Right cardiac atrium (tissue), 5 donors: ENCODE results near the gene GPHN. TPM values are rescaled to one million over a fixed set of nuclear protein-coding genes. Genes with fewer than 3 reads are reported as not detected.
A peak's percentile ranks its signal among the peaks of the same experiment; 100 is the strongest.

ENCODE experiments used
- ATAC-seq, 2 donors: fragments of 200-7000 bp; cut with Tn5 transposase; one replicate each; pipeline versions ENCODE4 v1.8.0 to v1.9.1; 2020; ENCODE audit warnings: moderate library complexity in 2 of 2, mild to moderate bottlenecking in 1 of 2
- DNase-seq, 3 donors: peaks; one replicate each; pipeline ENCODE4 v3.0.0-alpha.2; 2020
- H3K27ac ChIP-seq: one replicate; pipeline ENCODE4 v1.5.1; 2013; ENCODE audit warnings: mild to moderate bottlenecking, low read length, control low read depth, moderate library complexity
- H3K27me3 ChIP-seq: one replicate; pipeline ENCODE4 v1.6.1; 2013; ENCODE audit not compliant: control insufficient read depth, insufficient read depth
- H3K4me1 ChIP-seq: one replicate; pipeline ENCODE4 v1.6.1; 2013; ENCODE audit warnings: low read length; ENCODE audit not compliant: control insufficient read depth, insufficient read depth
- H3K4me3 ChIP-seq: one replicate; pipeline ENCODE4 v1.5.1; 2013; ENCODE audit warnings: low read length, control low read depth
- H3K9me3 ChIP-seq: one replicate; pipeline ENCODE4 v1.6.1; 2013; ENCODE audit warnings: low read length; ENCODE audit not compliant: control insufficient read depth
- WGBS: extraction: QIAGEN DNeasy Blood & Tissue Kit; methylation state at CpG from one replicate; pipeline ENCODE4 v1.1.7; 2013; 5-methylcytosine and 5-hydroxymethylcytosine counted together
- intact Hi-C, 4 donors: fragments of 100-400 bp; cut with DNase I; formaldehyde crosslinking; loops; one replicate each; pipeline versions ENCODE4 v1.11.0 to v1.14.0; 2022 to 2023
- polyA plus RNA-seq: library from polyadenylated mRNA; stranded (reverse); fragments of 200-250 nt; gene quantifications from one replicate; pipeline ENCODE4 v1.2.3, GENCODE V29; 2013
- total RNA-seq, 4 donors: library from RNA; stranded (reverse); fragmentation: NEBNext Ultra II Directional; extraction: Animal tissue kit (Norgen Biotek cat#: 25700); gene quantifications; one replicate each; pipeline ENCODE4 v1.2.1, GENCODE V29; 2021
- donor health status: healthy with polysubstance abuse.
- donor health status: DM: no; HTN: yes; CAD: no.
- donor health status: DM: no; HTN: no; CAD: no.
- donor health status: DM: no; HTN: yes; CAD: no; lungs with severe emphysema.
- donor health status: DM: yes; HTN: yes; CAD: no.

Gene GPHN
- total and polyA plus RNA-seq, 5 donors: 16.0 to 25.4 (median 23.0) TPM

GRCh38 chr14:66959437-66960050, 451.6 kb downstream of the GPHN start:
- no peak overlapping the region for H3K4me3 ChIP-seq
- no peaks in the 10 kb centered on the region for H3K27me3 ChIP-seq
- WGBS: 81% methylated on average over 3 of the region's 3 CpGs
- H3K9me3 ChIP-seq: no peaks in the 10 kb centered on the region
- H3K27ac ChIP-seq: no peak overlapping the region
- no peaks in the 10 kb centered on the region for H3K4me1 ChIP-seq
- no peak for ATAC-seq
- intact Hi-C loops: no loop called here
- no peak for DNase-seq

- Histone ChIP-seq H3K4me3 (no peak overlapping the region), H3K9me3 (no peaks in the 10 kb centered on the region), H3K27ac (no peak overlapping the region), H3K4me1 (no peaks in the 10 kb centered on the region), H3K27me3 (no peaks in the 10 kb centered on the region)
- ATAC-seq: no peak
- intact Hi-C loops: no loop called here
- DNase-seq: no peak
Measured at GRCh38 chr14:66965831-66966230, 457.9 kb downstream of the GPHN start.

- Histone ChIP-seq H3K4me1 (no peaks in the 10 kb centered on the region), H3K27me3 (no peaks in the 10 kb centered on the region), H3K4me3 (no peak overlapping the region), H3K9me3 (no peaks in the 10 kb centered on the region), H3K27ac (no peak overlapping the region)
- ATAC-seq: no peak
- 100% methylated on average over 1 of the region's 1 CpG for WGBS
- intact Hi-C loops: no loop called here
- no peak for DNase-seq
Measured at GRCh38 chr14:66972469-66972868, 464.5 kb downstream of the GPHN start.

GRCh38 chr14:66974397-66975025, 466.6 kb downstream of the GPHN start:
- no peak overlapping the region for H3K27ac ChIP-seq
- no peaks in the 10 kb centered on the region for H3K9me3 ChIP-seq
- no peak overlapping the region for H3K4me3 ChIP-seq
- H3K4me1 ChIP-seq: no peaks in the 10 kb centered on the region
- ATAC-seq (no peak), DNase-seq (no peak)
- intact Hi-C loops: no loop called here
- no peaks in the 10 kb centered on the region for H3K27me3 ChIP-seq

GRCh38 chr14:66975251-66975650, 467.3 kb downstream of the GPHN start:
- intact Hi-C loops: no loop called here
- DNase-seq (no peak), ATAC-seq (no peak)
- H3K27me3 ChIP-seq: no peaks in the 10 kb centered on the region
- H3K27ac ChIP-seq: no peak overlapping the region
- H3K4me3 ChIP-seq: no peak overlapping the region
- WGBS: 93% methylated on average over 2 of the region's 2 CpGs
- no peaks in the 10 kb centered on the region for H3K4me1 ChIP-seq
- no peaks in the 10 kb centered on the region for H3K9me3 ChIP-seq

GRCh38 chr14:66979101-66979974, 471.4 kb downstream of the GPHN start:
- no peak for ATAC-seq
- no peak overlapping the region for H3K27ac ChIP-seq
- no peaks in the 10 kb centered on the region for H3K9me3 ChIP-seq
- intact Hi-C loops: no loop called here
- DNase-seq: no peak
- no peaks in the 10 kb centered on the region for H3K4me1 ChIP-seq
- 85% methylated on average over 3 of the region's 3 CpGs for WGBS
- no peak overlapping the region for H3K4me3 ChIP-seq
- no peaks in the 10 kb centered on the region for H3K27me3 ChIP-seq

GRCh38 chr14:66982247-66982646, 474.3 kb downstream of the GPHN start:
- no peaks in the 10 kb centered on the region for H3K9me3 ChIP-seq
- no peaks in the 10 kb centered on the region for H3K27me3 ChIP-seq
- H3K27ac ChIP-seq: no peak overlapping the region
- H3K4me1 ChIP-seq: no peaks in the 10 kb centered on the region
- DNase-seq: no peak
- no peak overlapping the region for H3K4me3 ChIP-seq
- intact Hi-C loops: no loop called here
- ATAC-seq: no peak

GRCh38 chr14:66992776-66993175, 484.8 kb downstream of the GPHN start:
- Histone ChIP-seq H3K9me3 (no peaks in the 10 kb centered on the region), H3K4me1 (no peaks in the 10 kb centered on the region), H3K4me3 (no peak overlapping the region), H3K27ac (no peak overlapping the region), H3K27me3 (no peaks in the 10 kb centered on the region)
- no peak for DNase-seq
- intact Hi-C loops: no loop called here
- 95% methylated on average over 2 of the region's 2 CpGs for WGBS
- no peak for ATAC-seq

- Histone ChIP-seq H3K4me3 (no peak overlapping the region), H3K27me3 (no peaks in the 10 kb centered on the region), H3K4me1 (no peaks in the 10 kb centered on the region), H3K9me3 (no peaks in the 10 kb centered on the region), H3K27ac (no peak overlapping the region)
- ATAC-seq (no peak), DNase-seq (no peak)
- intact Hi-C loops: no loop called here
- 95% methylated on average over 1 of the region's 1 CpG for WGBS
Measured at GRCh38 chr14:66993512-66993911, 485.6 kb downstream of the GPHN start.

GRCh38 chr14:66998013-66998412, 490.1 kb downstream of the GPHN start:
- 86% methylated on average over 3 of the region's 3 CpGs for WGBS
- no peaks in the 10 kb centered on the region for H3K4me1 ChIP-seq
- DNase-seq (peak in 1 of 3 donors; percentile 1), ATAC-seq (no peak)
- no peak overlapping the region for H3K4me3 ChIP-seq
- no peaks in the 10 kb centered on the region for H3K27me3 ChIP-seq
- H3K9me3 ChIP-seq: no peaks in the 10 kb centered on the region
- no peak overlapping the region for H3K27ac ChIP-seq
- intact Hi-C loops: no loop called here

GRCh38 chr14:66999978-67000377, 492.0 kb downstream of the GPHN start:
- ATAC-seq (no peak), DNase-seq (no peak)
- no peaks in the 10 kb centered on the region for H3K4me1 ChIP-seq

More at GRCh38 chr14:66999978-67000377, 492.0 kb downstream of the GPHN start:
- no peaks in the 10 kb centered on the region for H3K9me3 ChIP-seq
- intact Hi-C loops: no loop called here
- H3K4me3 ChIP-seq: no peak overlapping the region
- no peaks in the 10 kb centered on the region for H3K27me3 ChIP-seq
- no peak overlapping the region for H3K27ac ChIP-seq
